Measurements from ENCODE around the gene EIF4ENIF1. TPM values are rescaled to one million over a fixed set of nuclear protein-coding genes. Genes with fewer than 3 reads are reported as not detected.

EIF4ENIF1 gene
- polyA plus RNA-seq, 1 donor from 2014 or later, result 12.6 TPM

GRCh38 chr22:31441652-31442051, 48.0 kb downstream of the EIF4ENIF1 start:
- H3K27ac ChIP-seq (ENCODE audit: low read length), result no peak overlapping the region
- no peaks in the 10 kb centered on the region for H3F3A ChIP-seq (ENCODE audit: insufficient read depth, low read length, poor library complexity, severe bottlenecking)
- peaks cover 11% of the 10 kb centered on the region for H3K36me3 ChIP-seq (ENCODE audit: insufficient read depth, low read length)

GRCh38 chr22:31440681-31441080, 49.0 kb downstream of the EIF4ENIF1 start:
- Histone ChIP-seq H3K27ac (ENCODE audit: low read length) (no peak overlapping the region), H3K4me3 (ENCODE audit: low read length) (no peak overlapping the region), H3F3A (ENCODE audit: insufficient read depth, low read length, poor library complexity, severe bottlenecking) (no peaks in the 10 kb centered on the region), H3K9me3 (ENCODE audit: low read length) (no peaks in the 10 kb centered on the region), H3K9me2 (ENCODE audit: insufficient read depth, low read length) (no peaks in the 10 kb centered on the region), H4K20me1 (ENCODE audit: insufficient read depth) (no peaks in the 10 kb centered on the region), H3K79me2 (replicated peaks; ENCODE audit: insufficient read depth, low read length) (no peaks in the 10 kb centered on the region), H3K9ac (ENCODE audit: low read length) (no peak overlapping the region), H3K4me2 (ENCODE audit: low read length) (no peak overlapping the region), H3K36me3 (ENCODE audit: insufficient read depth, low read length) (peaks cover 11% of the 10 kb centered on the region), H2AFZ (ENCODE audit: low read depth, low read length) (no peak overlapping the region), H3K27me3 (ENCODE audit: insufficient read depth, low read depth, low read length) (no peaks in the 10 kb centered on the region)
- TF ChIP-seq POLR2AphosphoS5 (IDR thresholded peaks at IDR 0.05) (no peak), EP300 (conservative IDR thresholded peaks at IDR 0.05; ENCODE audit: poor library complexity, severe bottlenecking) (no peak), EZH2 (IDR thresholded peaks at IDR 0.05; ENCODE audit: borderline replicate concordance, insufficient read depth, low read length, poor library complexity, severe bottlenecking) (no peak), RAD21 (conservative IDR thresholded peaks at IDR 0.05) (no peak), MXI1 (conservative IDR thresholded peaks at IDR 0.05; ENCODE audit: poor library complexity, severe bottlenecking) (no peak), REST (IDR thresholded peaks at IDR 0.05; ENCODE audit: borderline replicate concordance) (no peak), SMC3 (conservative IDR thresholded peaks at IDR 0.05; ENCODE audit: poor library complexity) (no peak)

More at GRCh38 chr22:31441652-31442051, 48.0 kb downstream of the EIF4ENIF1 start:
- H2AFZ ChIP-seq (ENCODE audit: low read depth, low read length), result no peak overlapping the region
- no peak overlapping the region for H3K4me2 ChIP-seq (ENCODE audit: low read length)
- TF ChIP-seq EP300 (conservative IDR thresholded peaks at IDR 0.05; ENCODE audit: poor library complexity, severe bottlenecking) (no peak), SMC3 (conservative IDR thresholded peaks at IDR 0.05; ENCODE audit: poor library complexity) (no peak), EZH2 (IDR thresholded peaks at IDR 0.05; ENCODE audit: borderline replicate concordance, insufficient read depth, low read length, poor library complexity, severe bottlenecking) (no peak), TAF1 (IDR thresholded peaks at IDR 0.05; ENCODE audit: low read depth) (no peak), POLR2AphosphoS5 (IDR thresholded peaks at IDR 0.05) (no peak), RAD21 (conservative IDR thresholded peaks at IDR 0.05) (no peak), CTCF (IDR thresholded peaks at IDR 0.05; ENCODE audit: poor library complexity, severe bottlenecking) (no peak), REST (IDR thresholded peaks at IDR 0.05; ENCODE audit: borderline replicate concordance) (no peak), MXI1 (conservative IDR thresholded peaks at IDR 0.05; ENCODE audit: poor library complexity, severe bottlenecking) (no peak)
- H3K4me3 ChIP-seq (ENCODE audit: low read length), result no peak overlapping the region
- no peaks in the 10 kb centered on the region for H3K9me3 ChIP-seq (ENCODE audit: low read length)
- H4K20me1 ChIP-seq (ENCODE audit: insufficient read depth), result no peaks in the 10 kb centered on the region
- H3K9ac ChIP-seq (ENCODE audit: low read length), result no peak overlapping the region
- H3K27me3 ChIP-seq (ENCODE audit: insufficient read depth, low read depth, low read length), result no peaks in the 10 kb centered on the region
- no peaks in the 10 kb centered on the region for H3K9me2 ChIP-seq (ENCODE audit: insufficient read depth, low read length)
- H3K79me2 ChIP-seq (replicated peaks; ENCODE audit: insufficient read depth, low read length), result no peaks in the 10 kb centered on the region

All from neural cell (in vitro differentiated cells).